ENCODE measurements around the gene DLGAP4.
"Not testable (repeated sequence)": the region's sequence is repeated elsewhere in the genome, so short reads cannot be mapped to it uniquely, and the experiment has no call there.

The DLGAP4 gene

GRCh38 chr20:36519012-36519719, 213.0 kb downstream of the DLGAP4 start:
- peak; percentile 37 to 48 for DNase-seq

GRCh38 chr20:36519944-36520343, 213.8 kb downstream of the DLGAP4 start:
- no peak for DNase-seq

GRCh38 chr20:36521526-36521925, 215.4 kb downstream of the DLGAP4 start:
- DNase-seq = no peak

- not testable (repeated sequence) for DNase-seq
These were observed 216.3 kb downstream of the DLGAP4 start for GRCh38 chr20:36522412-36522811.

GRCh38 chr20:36523341-36523740, 217.2 kb downstream of the DLGAP4 start:
- no peak for DNase-seq

GRCh38 chr20:36525620-36526365, 219.7 kb downstream of the DLGAP4 start:
- DNase-seq = no peak

- no peak for DNase-seq
These were observed 220.4 kb downstream of the DLGAP4 start for GRCh38 chr20:36526521-36527011.

- DNase-seq = no peak
These were observed 221.4 kb downstream of the DLGAP4 start for GRCh38 chr20:36527331-36528125.

- DNase-seq = no peak
These were observed 222.2 kb downstream of the DLGAP4 start for GRCh38 chr20:36528176-36528874.

GRCh38 chr20:36528875-36529417, 222.8 kb downstream of the DLGAP4 start:
- DNase-seq = no peak

- DNase-seq = no peak
These were observed 226.2 kb downstream of the DLGAP4 start for GRCh38 chr20:36532388-36532787.

GRCh38 chr20:36532822-36533221, 226.7 kb downstream of the DLGAP4 start:
- DNase-seq = no peak

GRCh38 chr20:36538026-36538722, 232.0 kb downstream of the DLGAP4 start:
- no peak for DNase-seq

GRCh38 chr20:36540551-36541211, 234.5 kb downstream of the DLGAP4 start:
- no peak for DNase-seq

- peak in 1 of 2 experiments; percentile 34 for DNase-seq
These were observed 235.2 kb downstream of the DLGAP4 start, which contains the start of gene MYL9 for GRCh38 chr20:36541227-36541767. MYL9 (plus strand) TSS chr20:36541519; CDS start chr20:36544885, 3,366 bp downstream.

GRCh38 chr20:36541768-36542488, 235.8 kb downstream of the DLGAP4 start:
- no peak for DNase-seq

- DNase-seq = no peak
These were observed 236.5 kb downstream of the DLGAP4 start for GRCh38 chr20:36542516-36543183.

GRCh38 chr20:36543184-36544133, 237.3 kb downstream of the DLGAP4 start:
- DNase-seq = no peak

All from activated T-cell treated with anti-CD3 and anti-CD28 coated beads, Interleukin-2, amount 50 U/mL, for 48 hours (primary cell).